ENCODE measurements around the gene OST4.

OST4 gene

DNA sequence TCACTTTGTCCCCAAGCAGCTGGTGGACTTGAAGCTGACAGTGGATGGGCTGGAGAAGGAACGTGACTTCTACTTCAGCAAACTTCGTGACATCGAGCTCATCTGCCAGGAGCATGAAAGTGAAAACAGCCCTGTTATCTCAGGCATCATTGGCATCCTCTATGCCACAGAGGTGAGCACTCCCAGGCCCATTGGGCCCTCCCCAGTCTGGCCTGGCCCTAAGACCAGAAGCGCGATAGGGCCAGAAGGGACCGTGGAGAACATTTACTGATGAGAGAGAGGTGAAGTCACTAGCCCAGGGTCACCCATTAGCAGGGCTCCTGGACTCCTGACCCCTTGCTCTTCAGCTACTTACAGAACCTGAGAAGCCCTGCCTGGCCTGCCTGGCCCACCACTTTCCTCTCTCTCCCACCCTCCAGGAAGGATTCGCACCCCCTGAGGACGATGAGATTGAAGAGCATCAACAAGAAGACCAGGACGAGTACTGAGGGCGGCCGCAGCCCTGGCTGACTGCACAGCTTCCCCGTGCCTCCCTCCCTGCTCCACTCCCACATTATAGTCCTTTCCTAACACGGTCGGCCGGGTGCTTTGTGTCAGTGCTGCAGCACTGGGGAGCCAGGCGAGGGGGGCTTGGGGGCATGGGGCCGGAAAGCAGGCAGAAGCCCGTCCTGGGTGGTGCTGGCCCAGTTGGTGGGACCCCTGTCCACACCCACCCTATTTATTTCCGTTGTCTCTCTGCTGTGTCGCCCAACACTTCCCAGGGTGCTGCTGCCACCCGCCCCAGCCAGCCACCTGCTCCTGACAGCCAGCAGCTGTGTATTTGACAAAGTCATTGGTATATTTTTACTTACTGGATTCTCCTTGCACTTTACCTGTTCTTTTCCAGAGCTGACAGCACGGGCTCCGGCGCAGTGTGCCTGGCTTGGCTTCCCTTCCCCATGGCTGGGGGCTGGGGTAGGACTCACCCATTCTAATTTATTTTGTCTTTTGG is 45.3 kb downstream of the OST4 start:
- DNase-seq (ENCODE audit: low read depth) = no peak

DNA sequence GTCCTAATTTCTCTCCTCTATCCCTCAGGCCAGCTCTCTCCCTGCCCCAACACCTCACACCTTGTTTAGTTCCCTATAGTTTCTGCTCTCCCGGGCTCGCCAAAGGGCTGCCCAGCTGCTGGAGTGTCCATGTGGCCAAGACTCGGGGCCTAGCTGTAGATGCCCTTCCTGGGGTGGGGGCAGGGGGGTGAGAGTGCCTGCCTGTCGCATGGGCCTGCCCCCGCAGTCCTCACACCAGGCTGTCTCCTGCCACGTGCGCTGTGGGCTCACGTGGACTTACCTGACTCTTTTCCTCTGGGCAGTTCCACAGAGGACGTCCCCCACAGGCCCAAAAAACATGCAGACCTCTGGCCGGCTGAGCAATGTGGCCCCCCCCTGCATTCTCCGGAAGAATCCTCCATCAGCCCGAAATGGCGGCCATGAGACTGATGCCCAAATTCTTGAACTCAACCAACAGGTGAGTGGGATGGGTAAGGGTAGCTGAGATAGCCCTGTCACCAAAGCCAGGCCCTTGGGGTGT is 46.1 kb downstream of the OST4 start:
- no peak for DNase-seq (ENCODE audit: low read depth)

DNA sequence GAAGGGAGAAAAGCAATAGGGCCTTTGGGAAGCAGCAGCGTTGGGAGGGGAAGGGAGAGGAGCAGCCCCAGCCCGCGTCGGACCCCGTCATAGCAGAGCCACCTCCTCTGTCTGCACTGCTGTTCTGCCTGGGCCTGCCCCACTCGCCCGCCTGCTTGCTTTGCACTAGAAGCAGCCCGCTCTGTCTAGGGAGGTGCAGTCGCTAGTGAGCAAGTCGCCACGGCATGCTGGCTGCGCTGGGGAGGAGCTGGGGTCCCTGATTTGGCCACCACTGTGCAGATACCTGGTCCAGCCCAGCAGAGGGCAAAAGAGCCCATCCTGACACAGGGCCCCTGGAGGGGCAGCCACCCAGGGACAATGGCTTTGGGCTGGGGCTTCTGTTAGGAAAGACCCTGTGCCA is 46.6 kb downstream of the OST4 start:
- no peak for DNase-seq (ENCODE audit: low read depth)

DNA sequence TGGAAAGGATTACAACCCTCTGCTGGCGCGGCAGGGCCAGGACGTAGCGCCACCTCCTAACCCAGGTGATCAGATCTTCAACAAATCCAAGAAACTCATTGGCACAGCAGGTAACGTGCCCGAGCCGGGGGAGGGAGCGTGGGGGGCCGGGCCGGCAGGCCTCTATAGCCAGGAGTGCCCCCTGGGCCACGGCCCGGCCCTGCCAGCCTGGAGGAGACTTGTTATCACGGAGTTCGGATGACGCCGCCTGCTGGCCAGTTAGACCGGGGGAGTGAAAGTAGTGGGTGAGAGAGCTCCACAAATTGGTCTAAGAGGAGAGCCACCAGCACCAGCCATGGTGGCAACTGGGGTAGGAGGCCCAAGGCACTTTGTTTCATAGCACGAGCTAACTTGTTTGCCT is 47.3 kb downstream of the OST4 start:
- no peak for DNase-seq (ENCODE audit: low read depth)

DNA sequence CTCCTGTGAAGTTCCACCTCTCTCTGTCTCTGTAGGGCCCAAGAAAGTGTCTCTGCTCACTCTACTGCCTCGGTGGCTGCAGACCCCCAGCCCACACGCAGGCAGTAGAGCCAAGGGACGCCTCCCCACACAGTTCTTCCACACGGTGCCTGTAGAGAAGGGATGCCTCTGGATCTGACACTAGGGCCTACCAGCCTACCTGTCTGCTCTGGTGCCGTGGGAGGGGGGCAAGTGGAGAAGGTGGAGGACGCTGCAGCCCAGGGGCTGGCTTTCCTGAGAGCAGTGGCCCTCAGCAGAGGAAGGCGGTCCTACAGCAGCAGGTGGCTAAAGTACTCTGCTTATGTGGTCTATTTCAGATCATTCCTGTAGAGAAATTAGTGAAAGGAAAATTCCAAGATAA is 47.7 kb downstream of the OST4 start:
- DNase-seq (ENCODE audit: low read depth) = no peak

DNA sequence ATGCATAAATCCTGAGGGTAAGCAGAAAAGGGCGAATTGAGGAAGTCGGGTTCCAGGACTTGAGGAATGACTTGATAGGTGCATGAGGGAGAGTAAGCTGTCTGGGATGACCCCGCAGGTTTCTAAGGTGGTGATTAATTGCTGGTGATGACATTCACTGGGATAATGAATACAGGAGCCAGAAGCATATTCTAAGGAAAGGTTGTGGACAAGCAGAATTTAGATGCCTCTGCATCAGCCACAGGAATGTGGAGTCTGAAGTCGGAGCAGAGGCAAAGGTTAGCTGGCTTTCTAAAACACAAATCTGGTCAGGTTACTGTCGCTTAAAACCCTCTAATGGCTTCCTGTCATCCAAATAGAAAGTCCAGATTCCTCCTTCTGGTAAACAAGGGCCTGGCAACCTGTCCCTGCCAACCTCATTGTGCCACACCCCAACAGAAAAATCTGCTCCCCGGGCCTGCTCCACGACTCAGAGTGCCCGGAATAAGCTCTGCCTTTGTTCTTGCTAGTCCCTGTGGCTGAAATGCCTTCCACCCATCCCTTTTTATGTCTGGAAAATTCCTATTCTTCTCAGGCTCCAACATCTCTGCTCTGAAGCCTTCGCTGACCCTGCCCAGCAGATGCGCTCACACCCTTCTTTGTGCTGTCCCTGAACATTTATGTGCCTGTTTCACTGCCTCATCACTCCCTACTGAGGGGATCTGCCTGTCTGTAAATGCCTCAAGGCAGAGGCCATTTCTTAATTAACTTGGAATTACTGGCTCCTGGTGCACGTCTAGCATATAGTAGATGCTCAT is 50.0 kb downstream of the OST4 start:
- DNase-seq (ENCODE audit: low read depth) = peak; percentile 43

All from iris pigment epithelial cell (primary cell).